GM19467 (cell line): ENCODE results near the gene AGMO.

ENCODE experiments used
- ATAC-seq: cut with Tn5 transposase; IDR thresholded peaks from one replicate; pipeline ENCODE4 v1.9.1; 2021; ENCODE audit warnings: mild to moderate bottlenecking, moderate library complexity; ENCODE audit not compliant: unreplicated experiment

The AGMO gene

DNA sequence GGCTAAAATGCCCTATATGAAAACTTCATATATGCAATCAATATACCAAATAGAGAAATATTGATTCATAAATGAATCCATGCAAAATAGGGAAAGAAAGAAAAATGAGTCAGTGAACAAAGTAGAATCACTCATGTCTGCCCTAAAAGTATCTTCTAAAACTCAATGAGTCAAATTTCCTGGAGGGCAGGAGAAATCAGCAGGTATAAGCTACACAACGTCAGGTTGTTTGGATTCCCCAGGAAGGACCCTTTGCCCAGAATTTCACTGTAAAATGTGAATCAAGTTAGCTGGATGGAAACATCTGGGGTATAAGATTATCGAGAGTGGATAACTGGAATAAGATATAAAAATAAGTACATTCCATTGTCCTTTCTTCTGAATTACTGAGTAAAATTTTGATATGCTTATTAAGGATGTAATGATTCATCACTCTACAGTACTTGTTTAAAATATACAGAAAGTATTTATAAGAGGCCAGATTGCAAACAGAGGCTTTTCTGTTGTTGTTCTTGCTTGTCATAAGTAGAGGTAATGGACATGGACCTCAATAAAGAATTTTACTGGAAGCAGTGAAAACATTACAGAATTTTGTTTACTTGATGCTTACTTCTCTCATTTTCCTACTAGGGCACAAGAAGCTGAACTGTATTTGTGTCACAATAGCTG, 99.0 kb downstream of the AGMO start:
- no peak for ATAC-seq

DNA sequence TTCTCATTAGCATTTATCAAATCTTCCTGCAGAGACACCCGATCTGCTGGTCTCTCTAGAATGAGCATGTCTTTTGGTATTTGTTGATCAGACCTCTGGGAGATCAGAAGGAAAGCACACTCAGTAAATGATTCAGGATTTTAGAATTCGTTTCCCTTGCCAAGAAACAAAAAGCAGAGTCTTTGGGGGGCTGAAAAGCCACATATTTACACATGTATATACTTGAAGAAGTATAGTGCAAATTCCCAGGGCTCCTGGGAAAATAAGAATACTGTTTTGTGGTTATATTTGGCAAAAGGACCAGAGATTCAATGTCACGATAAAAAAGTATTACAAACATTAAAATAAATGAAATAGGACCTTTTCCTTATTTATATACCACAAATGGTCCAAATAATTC, 100.2 kb downstream of the AGMO start:
- ATAC-seq = no peak

GRCh38 chr7:15459018-15459615, 102.7 kb downstream of the AGMO start:
- no peak for ATAC-seq

DNA sequence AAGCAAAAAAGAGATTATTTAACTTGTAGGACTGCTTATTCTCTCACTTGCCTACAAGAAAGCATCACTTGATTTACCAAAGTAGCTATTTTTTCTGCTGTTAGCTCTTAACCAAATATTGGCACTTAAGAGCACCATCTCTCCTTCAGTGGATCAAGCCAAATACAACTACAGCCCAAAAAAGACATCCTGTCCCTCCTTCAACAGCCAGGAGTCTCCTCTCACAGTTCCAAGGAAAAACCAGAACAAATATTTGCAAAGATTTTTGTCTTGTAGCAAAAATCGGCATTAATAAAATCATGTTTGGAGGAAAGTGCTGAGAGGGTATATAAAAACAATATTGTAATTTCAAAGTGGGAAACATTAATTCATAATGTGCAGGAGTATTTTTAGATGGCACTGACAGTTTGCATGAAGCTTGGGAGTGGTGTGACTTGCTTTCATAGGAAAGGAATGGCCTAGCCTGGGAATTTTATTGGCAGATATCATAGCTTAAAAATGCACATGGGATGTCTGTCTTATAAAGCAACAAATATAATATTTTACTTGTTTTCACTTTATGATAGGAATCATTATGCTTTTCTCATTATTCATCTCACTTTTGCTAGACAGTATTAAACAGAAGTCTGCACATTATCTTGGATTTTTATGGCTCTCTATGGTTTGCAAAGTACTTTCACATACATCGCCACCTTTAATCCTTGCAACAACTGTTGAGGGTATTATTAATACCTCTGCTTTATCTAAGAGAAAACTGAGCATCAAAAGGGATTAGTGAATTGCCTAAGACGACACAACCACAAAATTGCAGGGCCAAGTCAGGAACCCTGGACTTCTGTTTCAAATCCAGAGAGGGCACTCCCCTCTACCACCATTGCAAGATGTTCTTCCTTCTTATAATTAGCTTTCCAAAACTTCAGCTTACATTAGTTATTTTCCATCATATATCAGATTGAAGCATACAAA, 103.5 kb downstream of the AGMO start:
- ATAC-seq = no peak

DNA sequence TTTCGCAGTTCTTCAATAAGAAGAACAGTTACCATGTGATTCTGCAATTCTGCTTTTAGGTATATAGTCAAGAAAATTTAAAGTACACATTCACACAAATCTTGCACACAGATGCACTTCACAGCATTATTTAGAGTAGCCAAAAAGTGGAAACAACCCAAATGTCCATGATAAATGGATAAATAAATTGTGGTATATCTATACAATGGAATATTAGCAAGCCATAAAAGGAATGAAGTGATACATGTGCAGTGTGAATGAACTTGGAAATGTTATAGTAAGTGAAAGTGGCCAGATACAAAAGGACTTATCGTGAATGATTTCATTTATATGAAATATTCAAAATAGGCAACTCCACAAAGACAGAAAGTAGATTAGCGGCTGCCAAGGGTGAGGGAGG, 109.1 kb downstream of the AGMO start:
- ATAC-seq = no peak

DNA sequence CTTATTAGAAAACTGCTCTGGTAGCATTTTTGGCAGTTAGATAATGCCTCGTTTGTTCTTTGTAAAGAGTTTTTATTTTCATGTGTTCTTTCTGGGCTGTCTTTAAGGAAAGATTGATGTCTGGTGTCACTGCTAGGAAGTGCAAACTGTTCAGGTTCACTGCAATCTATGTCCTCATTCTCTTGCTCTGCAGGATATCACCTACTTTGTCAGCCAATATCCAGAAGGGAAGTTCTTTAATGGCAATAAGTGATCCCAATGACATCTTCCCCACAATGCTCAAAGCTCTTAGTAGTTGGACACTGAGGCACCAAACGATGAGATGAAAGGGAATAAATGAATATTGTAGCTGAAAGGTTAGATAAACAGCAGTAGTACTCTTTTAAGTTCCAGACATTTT, 115.1 kb downstream of the AGMO start:
- no peak for ATAC-seq

DNA sequence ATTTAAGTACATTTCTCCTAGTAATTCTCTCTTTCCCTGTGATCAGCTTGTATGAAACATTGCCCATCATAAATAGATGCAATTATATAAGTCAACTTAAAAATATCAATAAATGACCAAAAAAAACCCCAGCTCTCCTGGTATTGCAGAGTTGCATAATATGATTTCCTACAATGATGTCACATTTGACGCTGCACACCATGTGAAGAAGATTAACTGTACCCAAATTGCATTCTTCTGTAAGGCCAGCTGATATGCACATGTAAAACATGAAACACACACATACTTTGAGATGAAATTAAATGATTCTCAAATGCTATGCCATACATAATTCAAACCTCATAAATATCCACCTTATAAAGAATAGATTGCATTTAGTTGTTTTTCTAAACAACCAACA, 115.5 kb downstream of the AGMO start:
- no peak for ATAC-seq

- ATAC-seq = no peak
Measured at GRCh38 chr7:15441915-15442314, 119.9 kb downstream of the AGMO start.

DNA sequence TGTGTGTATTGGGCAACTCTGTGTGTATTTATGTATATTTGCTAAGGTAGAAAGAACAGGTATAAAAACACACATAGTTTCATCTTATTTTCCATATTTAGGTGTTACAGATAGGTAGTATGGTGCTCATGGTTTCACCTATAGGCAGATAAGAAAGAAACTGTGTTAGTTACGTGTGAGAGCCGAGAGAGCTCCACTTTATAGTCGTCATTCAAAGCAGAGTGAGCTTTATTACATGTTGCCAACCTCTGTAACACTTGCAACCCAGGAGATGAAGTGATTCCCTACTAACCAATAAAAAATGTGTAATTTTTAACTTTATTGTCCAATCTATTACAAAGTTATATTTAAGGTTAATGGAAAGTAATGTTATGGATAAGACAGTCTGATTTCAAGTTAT, 121.3 kb downstream of the AGMO start:
- no peak for ATAC-seq

DNA sequence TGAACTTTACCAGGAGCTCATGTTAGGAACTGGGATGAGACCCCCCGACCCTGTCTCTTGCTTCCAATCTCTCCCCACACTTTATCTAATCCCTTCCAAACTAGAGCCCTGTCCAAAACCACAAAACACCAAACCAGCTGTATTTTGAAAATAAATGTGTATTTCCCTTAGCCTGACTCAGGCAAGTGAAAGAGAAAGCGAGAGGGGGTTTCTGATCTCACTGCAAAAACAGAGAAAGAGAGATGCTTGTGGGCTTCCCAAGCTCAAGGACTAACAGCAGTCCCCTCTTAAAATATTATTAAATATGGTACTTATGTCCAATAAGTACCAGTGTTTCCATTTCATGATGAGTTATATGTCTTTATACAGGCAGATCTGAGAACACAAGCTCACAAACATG, 122.0 kb downstream of the AGMO start:
- ATAC-seq = no peak

GRCh38 chr7:15433151-15433550, 128.7 kb downstream of the AGMO start:
- ATAC-seq = no peak

- no peak for ATAC-seq
Measured at GRCh38 chr7:15430911-15431310, 130.9 kb downstream of the AGMO start.

DNA sequence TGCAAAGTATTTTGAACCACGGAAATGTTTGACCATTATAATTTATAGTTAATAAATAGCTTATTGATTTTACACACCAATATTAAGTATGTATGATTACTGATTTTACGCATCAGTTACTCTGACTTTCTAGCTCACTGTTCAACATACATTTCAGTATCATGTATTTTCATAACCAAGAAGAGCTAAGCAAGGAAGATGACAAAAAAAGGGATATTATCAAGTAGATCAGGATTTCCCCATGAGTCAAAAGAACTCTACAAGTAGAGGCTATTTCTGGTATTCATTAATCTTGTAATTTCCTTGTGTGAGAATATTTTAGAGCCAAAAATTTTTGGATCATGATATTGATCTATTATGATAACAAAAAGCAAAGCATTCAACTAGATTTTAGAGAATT, 131.6 kb downstream of the AGMO start:
- no peak for ATAC-seq

DNA sequence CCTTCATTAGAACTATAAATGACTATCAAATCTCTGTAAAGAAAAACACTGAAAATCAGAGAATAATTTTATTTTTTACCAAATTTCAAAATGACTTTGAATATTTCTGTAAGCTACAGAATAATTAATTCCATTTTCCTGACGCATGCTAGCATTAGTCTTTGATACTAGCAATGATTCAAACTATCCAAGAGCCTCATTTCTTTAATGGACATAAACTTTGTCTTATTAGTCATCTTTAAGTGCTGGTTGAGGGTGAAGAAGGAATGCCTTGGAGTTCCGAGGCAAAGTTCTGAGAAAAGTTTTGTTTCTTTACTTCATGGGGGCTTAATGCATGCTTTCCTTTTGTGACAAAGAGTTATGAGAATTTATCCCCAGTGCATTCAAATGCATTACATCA, 137.3 kb downstream of the AGMO start:
- no peak for ATAC-seq

DNA sequence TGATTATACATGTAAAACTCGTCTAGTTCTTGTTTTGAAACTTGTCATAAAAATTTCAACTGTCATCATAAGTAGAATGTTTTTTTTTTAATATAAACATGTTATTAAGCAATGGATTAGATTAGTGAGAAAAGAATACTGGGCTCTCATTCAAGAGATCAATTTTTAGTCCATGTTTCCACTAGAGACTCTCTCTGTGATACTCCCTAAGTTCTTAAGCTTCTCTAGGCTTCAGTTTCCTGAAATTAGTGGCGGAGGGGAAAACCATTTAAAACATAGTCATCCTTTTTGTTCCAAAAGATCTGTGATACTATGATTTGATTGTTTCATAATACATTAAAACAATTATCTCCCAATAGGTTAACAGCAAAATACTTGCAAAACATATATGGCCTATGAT, 142.2 kb downstream of the AGMO start:
- no peak for ATAC-seq

GRCh38 chr7:15418264-15418663, 143.6 kb downstream of the AGMO start:
- no peak for ATAC-seq

DNA sequence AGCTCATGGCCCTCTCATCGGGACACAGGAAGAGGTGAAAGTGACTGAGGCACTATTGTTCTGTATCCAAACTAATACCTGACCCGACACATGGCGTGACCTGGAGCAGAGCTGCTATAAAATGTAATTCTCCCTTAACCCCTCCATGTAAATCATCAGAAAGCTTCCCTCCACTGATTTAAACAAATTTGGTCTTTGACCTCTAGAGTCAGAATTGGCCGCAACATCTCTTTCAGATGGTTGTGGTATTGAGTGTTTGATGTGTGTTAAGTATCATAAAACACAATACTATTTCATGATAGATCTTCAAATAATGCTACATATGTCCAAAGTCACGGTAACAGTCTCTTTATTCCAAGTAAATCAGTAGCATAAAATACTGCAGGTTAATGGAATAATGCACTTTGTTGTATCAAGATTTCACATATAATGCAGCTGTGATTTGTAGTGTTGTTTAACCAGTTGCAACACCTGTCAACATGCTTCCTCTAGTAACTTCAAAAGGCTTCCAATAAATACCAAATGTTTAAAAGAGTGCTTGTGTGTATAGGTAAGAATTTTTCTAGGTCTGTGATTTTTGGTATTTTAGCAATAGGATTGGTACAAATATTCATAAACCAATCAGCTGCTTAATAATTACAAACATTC, 144.3 kb downstream of the AGMO start:
- ATAC-seq = no peak

- ATAC-seq = no peak
Measured at GRCh38 chr7:15411019-15411418, 150.8 kb downstream of the AGMO start.

DNA sequence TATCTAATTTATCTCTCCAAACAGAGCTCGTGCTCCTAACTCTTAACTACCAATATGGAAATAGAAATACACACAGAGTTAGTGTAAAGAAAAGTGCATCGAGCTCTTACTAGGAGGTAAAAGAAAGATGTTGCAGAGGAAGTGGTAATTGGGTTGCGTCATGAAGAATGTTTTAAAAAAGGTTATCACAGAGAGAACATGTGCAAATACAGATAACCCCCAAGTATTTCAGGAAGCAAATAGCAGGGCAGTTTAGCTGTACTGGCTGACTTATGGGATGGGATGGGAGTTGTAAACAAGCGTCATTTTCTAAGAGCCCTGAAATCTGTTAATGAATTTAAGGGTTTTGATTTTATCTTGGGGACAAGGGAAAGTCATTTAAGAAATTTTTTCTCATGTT, 153.9 kb downstream of the AGMO start:
- ATAC-seq = no peak

GRCh38 chr7:15403751-15404150, 158.1 kb downstream of the AGMO start:
- no peak for ATAC-seq

GRCh38 chr7:15403315-15403714, 158.5 kb downstream of the AGMO start:
- no peak for ATAC-seq
